ENCODE measurements around the gene CELA3A. TPM values are rescaled to one million over a fixed set of nuclear protein-coding genes. Genes with fewer than 3 reads are reported as not detected.

Gene CELA3A
- total and polyA plus RNA-seq, 2 of the 13 experiments (the other 11 are each of a cell fraction or from before 2014, with no cell fraction given), result 0.09 TPM; not detected in 1

- TF ChIP-seq PRDM4 (CRISPR knock-in tag; IDR thresholded peaks at IDR 0.05; ENCODE audit: borderline replicate concordance) (no peak), HIC2 (CRISPR knock-in tag; IDR thresholded peaks at IDR 0.05; ENCODE audit: low read depth) (peak; percentile 80), DPF2 (CRISPR knock-in tag; IDR thresholded peaks at IDR 0.05; ENCODE audit: borderline replicate concordance, low read depth) (no peak), NBN (conservative IDR thresholded peaks at IDR 0.05) (no peak), PRDM15 (CRISPR knock-in tag; IDR thresholded peaks at IDR 0.05) (no peak), SUZ12 (IDR thresholded peaks at IDR 0.05; ENCODE audit: low read depth, low read length) (no peak), SIX4 (CRISPR knock-in tag; IDR thresholded peaks at IDR 0.05) (peak; percentile 58; the same call in 1 of the 2 replicates), IKZF5 (CRISPR knock-in tag; IDR thresholded peaks at IDR 0.05) (peak; percentile 79; the same call in 1 of the 2 replicates), ELK4 (CRISPR knock-in tag; IDR thresholded peaks at IDR 0.05; ENCODE audit: borderline replicate concordance) (no peak), ZNF18 (CRISPR knock-in tag; IDR thresholded peaks at IDR 0.05; ENCODE audit: insufficient replicate concordance) (no peak), FOXC1 (CRISPR knock-in tag; IDR thresholded peaks at IDR 0.05; ENCODE audit: borderline replicate concordance) (no peak), RNF219 (CRISPR knock-in tag; IDR thresholded peaks at IDR 0.05) (no peak)
Measured at GRCh38 chr1:22052115-22053016, 50.9 kb downstream of the CELA3A start, which contains the start of gene CDC42 (continued).
